ENCODE data around the gene WDR88.
"Not testable (repeated sequence)": the region's sequence is repeated elsewhere in the genome, so short reads cannot be mapped to it uniquely, and the experiment has no call there.

The WDR88 gene

GRCh38 chr19:33132021-33132420, at the start of gene WDR88:
Gene WDR88, plus strand, starts transcription at chr19:33132114. Its CDS starts 56 bp downstream, at chr19:33132170.
- DNase-seq = no peak

- no peak for DNase-seq
Measured at GRCh38 chr19:33085570-33086128, 46.3 kb upstream of the WDR88 start.

- no peak for DNase-seq
Measured at GRCh38 chr19:33086955-33087354, 45.0 kb upstream of the WDR88 start.

GRCh38 chr19:33089010-33089409, 42.9 kb upstream of the WDR88 start:
- DNase-seq = no peak

GRCh38 chr19:33090179-33090578, 41.7 kb upstream of the WDR88 start:
- no peak for DNase-seq

- DNase-seq = no peak
Measured at GRCh38 chr19:33093420-33094210, 38.3 kb upstream of the WDR88 start.

GRCh38 chr19:33094436-33095067, 37.4 kb upstream of the WDR88 start:
- DNase-seq = no peak

GRCh38 chr19:33096005-33096404, 35.9 kb upstream of the WDR88 start:
- DNase-seq = no peak

GRCh38 chr19:33098055-33098534, 33.8 kb upstream of the WDR88 start:
- DNase-seq = no peak

- DNase-seq = no peak
Measured at GRCh38 chr19:33100894-33101644, 30.8 kb upstream of the WDR88 start.

- DNase-seq = no peak
Measured at GRCh38 chr19:33102893-33103292, 29.0 kb upstream of the WDR88 start.

- DNase-seq = no peak
Measured at GRCh38 chr19:33108161-33108560, 23.8 kb upstream of the WDR88 start.

GRCh38 chr19:33110137-33110910, 21.6 kb upstream of the WDR88 start:
- DNase-seq = no peak

GRCh38 chr19:33111587-33111986, 20.3 kb upstream of the WDR88 start:
- no peak for DNase-seq

- no peak for DNase-seq
Measured at GRCh38 chr19:33114312-33114711, 17.6 kb upstream of the WDR88 start.

GRCh38 chr19:33117501-33117900, 14.4 kb upstream of the WDR88 start:
- no peak for DNase-seq

GRCh38 chr19:33118643-33119042, 13.3 kb upstream of the WDR88 start:
- no peak for DNase-seq

GRCh38 chr19:33124207-33125098, 7.5 kb upstream of the WDR88 start:
- no peak for DNase-seq

GRCh38 chr19:33125929-33126388, 6.0 kb upstream of the WDR88 start:
- peak; percentile 45 for DNase-seq

- not testable (repeated sequence) for DNase-seq
Measured at GRCh38 chr19:33126712-33127111, 5.2 kb upstream of the WDR88 start.

GRCh38 chr19:33129901-33130300, 2.0 kb upstream of the WDR88 start:
- no peak for DNase-seq
